Measurements from ENCODE around the gene SBNO2. TPM values are rescaled to one million over a fixed set of nuclear protein-coding genes. Genes with fewer than 3 reads are reported as not detected.

SBNO2 gene
- total RNA-seq, 1 donor from 2014 or later, result 37.3 TPM

DNA sequence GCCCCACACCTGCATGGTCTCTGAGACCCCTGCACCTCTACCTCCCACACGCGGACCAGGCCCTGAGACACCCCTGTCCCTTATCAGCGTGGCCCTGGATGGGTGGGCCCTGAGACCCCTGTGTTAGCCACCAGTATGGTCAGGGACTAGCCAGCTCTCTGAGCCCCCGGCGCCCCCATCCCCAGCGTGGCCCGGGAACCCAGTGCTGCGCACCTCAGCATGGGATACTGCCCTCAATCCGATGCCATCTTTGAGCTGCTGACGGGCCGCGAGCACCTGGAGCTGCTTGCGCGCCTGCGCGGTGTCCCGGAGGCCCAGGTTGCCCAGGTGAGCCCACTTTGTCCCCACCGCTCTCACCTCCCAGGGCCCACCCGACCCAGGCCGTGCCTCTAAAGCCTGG lies 112.1 kb downstream of the SBNO2 start:
- intact Hi-C loops (cut with DNase I), result no loop called here
- no peak for DNase-seq (ENCODE audit: low spot score)

DNA sequence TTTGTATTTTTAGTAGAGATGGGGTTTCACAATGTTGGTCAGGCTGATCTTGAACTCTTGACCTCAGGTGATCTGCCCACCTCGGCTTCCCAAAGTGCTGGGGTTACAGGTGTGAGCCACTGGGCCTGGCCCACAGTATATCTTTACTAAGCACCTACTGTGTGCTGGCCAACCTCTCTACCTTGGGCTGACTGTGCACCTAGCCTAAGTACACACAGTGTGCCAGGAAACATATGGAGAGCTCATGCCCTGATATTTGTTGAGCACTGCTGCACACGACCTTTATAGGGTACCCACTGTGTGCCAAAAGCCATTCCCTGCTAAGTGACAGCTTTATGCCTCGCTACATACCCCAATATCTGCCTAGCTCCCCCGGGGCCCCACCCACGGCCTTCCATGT lies 113.4 kb downstream of the SBNO2 start:
- no peak for DNase-seq (ENCODE audit: low spot score)
- intact Hi-C loops (cut with DNase I), result no loop called here

DNA sequence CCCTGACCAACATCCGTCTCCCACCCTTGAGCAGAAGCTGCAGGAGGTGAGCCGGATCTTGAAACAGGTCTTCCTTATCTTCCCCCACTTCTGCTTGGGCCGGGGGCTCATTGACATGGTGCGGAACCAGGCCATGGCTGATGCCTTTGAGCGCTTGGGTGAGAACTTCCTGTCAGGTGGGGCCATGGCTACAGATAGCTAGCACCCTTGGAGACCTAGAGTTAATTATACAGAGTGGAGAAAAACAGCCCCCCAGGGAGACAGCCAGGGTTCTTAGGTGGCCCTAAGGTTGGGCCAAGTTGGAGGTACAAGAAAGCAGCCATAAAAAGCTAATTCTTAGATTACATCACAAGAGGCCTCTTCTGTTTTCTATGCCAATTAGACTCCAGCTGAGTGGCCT lies 116.0 kb downstream of the SBNO2 start:
- no peak for DNase-seq (ENCODE audit: low spot score)
- intact Hi-C loops (cut with DNase I), result no loop called here

Other genes starting within 250 kb of the SBNO2 start
- 7.8 TPM for gene ARID3A, start 248.2 kb downstream of the SBNO2 start, total RNA-seq
- gene WDR18, start 189.9 kb downstream of the SBNO2 start, total RNA-seq, result 17.6 TPM
- not detected for gene GRIN3B, start 173.8 kb downstream of the SBNO2 start, total RNA-seq
- gene TMEM259, start 153.1 kb downstream of the SBNO2 start, total RNA-seq, result 125 TPM
- not detected for gene RNU6-2, start 152.7 kb downstream of the SBNO2 start, total RNA-seq
- gene CNN2, start 147.7 kb downstream of the SBNO2 start, total RNA-seq, result 44.8 TPM
- gene ABCA7, start 134.2 kb downstream of the SBNO2 start, total RNA-seq, result 10.5 TPM
- gene ARHGAP45, start 107.1 kb downstream of the SBNO2 start, total RNA-seq, result 3.7 TPM
- gene POLR2E, start 78.9 kb downstream of the SBNO2 start, total RNA-seq, result 125 TPM
- gene GPX4, start 70.3 kb downstream of the SBNO2 start, total RNA-seq, result 243 TPM
- 49.7 TPM for gene STK11, start 31.5 kb upstream of the SBNO2 start, total RNA-seq
- 1.9 TPM for gene CBARP, start 63.7 kb upstream of the SBNO2 start, total RNA-seq
- gene ATP5F1D, start 67.5 kb upstream of the SBNO2 start, total RNA-seq, result 486 TPM
- 97.5 TPM for gene MIDN, start 74.3 kb upstream of the SBNO2 start, total RNA-seq
- 318 TPM for gene CIRBP, start 95.1 kb upstream of the SBNO2 start, total RNA-seq
- gene FAM174C, start 101.3 kb upstream of the SBNO2 start, total RNA-seq, result 20.0 TPM
- not detected for gene EFNA2, start 111.6 kb upstream of the SBNO2 start, total RNA-seq
- 233 TPM for gene NDUFS7, start 209.6 kb upstream of the SBNO2 start, total RNA-seq
- gene GAMT, start 227.3 kb upstream of the SBNO2 start, total RNA-seq, result 51.6 TPM
- gene DAZAP1, start 233.3 kb upstream of the SBNO2 start, total RNA-seq, result 81.2 TPM